Gastroesophageal sphincter (tissue), 4 donors: Measurements from ENCODE around the gene CNKSR3. TPM values are rescaled to one million over a fixed set of nuclear protein-coding genes. Genes with fewer than 3 reads are reported as not detected.

Experiments used
- ATAC-seq: fragments of 150-250 bp; one replicate; pipeline ENCODE4 v1.9.1; 2016; ENCODE audit warnings: mild to moderate bottlenecking, moderate library complexity
- H3K27ac ChIP-seq, 4 donors: fragments of 200-600 bp; sonication (generic) in 3 of 4; 1 replicate in 3 of 4; 2 replicates in 1 of 4; pipeline ENCODE4 v1.5.1; 2016 to 2019
- H3K27me3 ChIP-seq: fragments of 200-600 bp; sonication (generic); one replicate; pipeline ENCODE4 v1.5.1; 2019
- H3K36me3 ChIP-seq, 2 donors: fragments of 200-600 bp; sonication (generic); one replicate each; pipeline ENCODE4 v1.5.1; 2019; ENCODE audit warnings: control low read depth in 1 of 2
- H3K4me1 ChIP-seq, 3 donors: fragments of 200-600 bp; sonication (generic); 1 replicate in 2 of 3; 2 replicates in 1 of 3; pipeline ENCODE4 v1.5.1; 2016 to 2019; ENCODE audit warnings: control low read depth in 2 of 3
- H3K4me3 ChIP-seq, 2 donors: fragments of 200-600 bp; sonication (generic); one replicate each; pipeline ENCODE4 v1.5.1; 2019; ENCODE audit warnings: mild to moderate bottlenecking in 1 of 2, moderate library complexity in 1 of 2
- H3K9me3 ChIP-seq, 3 donors: fragments of 200-600 bp; sonication (generic); one replicate each; pipeline ENCODE4 v1.5.1; 2017 to 2019; ENCODE audit warnings: control low read depth in 2 of 3
- CTCF ChIP-seq, 4 experiments: fragments of 200-600 bp in 2 of 4; fragments of 450-650 bp in 2 of 4; sonication (generic) in 1 of 4; IDR thresholded peaks; one replicate each; pipeline ENCODE4 v1.5.1; 2017 to 2019; ENCODE audit warnings: antibody characterized with exemption in 4 of 4, mild to moderate bottlenecking in 2 of 4, moderate library complexity in 2 of 4
- EP300 ChIP-seq: sonication (generic); formaldehyde crosslinking; IDR thresholded peaks from one replicate; pipeline ENCODE4 v1.6.1; 2017; ENCODE audit warnings: antibody characterized with exemption, mild to moderate bottlenecking
- POLR2A ChIP-seq, 2 donors: fragments of 450-650 bp; IDR thresholded peaks; one replicate each; pipeline ENCODE4 v1.6.1; 2017; ENCODE audit warnings: antibody characterized with exemption in 2 of 2, mild to moderate bottlenecking in 2 of 2, moderate library complexity in 1 of 2
- POLR2AphosphoS5 ChIP-seq: sonication (generic); formaldehyde crosslinking; IDR thresholded peaks from one replicate; pipeline ENCODE4 v1.6.1; 2017; ENCODE audit warnings: antibody characterized with exemption
- WGBS, 2 donors: methylation state at CpG; one replicate each; pipeline ENCODE4 v1.1.5; 2018; ENCODE audit warnings: low coverage in 1 of 2; 5-methylcytosine and 5-hydroxymethylcytosine counted together
- total RNA-seq, 4 donors: library from RNA; depleted of rRNA; stranded (reverse); fragments of >200 nt; gene quantifications; one replicate each; pipeline ENCODE4 v1.1.0, GENCODE V29; 2016

The CNKSR3 gene
- total RNA-seq, 4 donors from 2014 or later, result 12.9 to 28.9 (median 16.0) TPM

GRCh38 chr6:154466139-154466538 lies 44.3 kb downstream of the CNKSR3 start:
- no peaks in the 10 kb centered on the region for H3K36me3 ChIP-seq
- H3K27me3 ChIP-seq, result no peaks in the 10 kb centered on the region
- H3K9me3 ChIP-seq, result no peaks in the 10 kb centered on the region
- peaks cover 0 to 12% (median 0%) of the 10 kb centered on the region in 3 donors for H3K4me1 ChIP-seq
- TF ChIP-seq POLR2AphosphoS5 (no peak), CTCF (IDR thresholded peaks at IDR 0.05) (no peak), EP300 (no peak), POLR2A (IDR thresholded peaks at IDR 0.05) (no peak)
- no peak for ATAC-seq
- WGBS, 2 donors, result 96 to 100% methylated on average over 2 to 3 of the region's 3 CpGs
- no peak overlapping the region for H3K4me3 ChIP-seq
- no peak overlapping the region for H3K27ac ChIP-seq

- H3K27ac ChIP-seq, result peak overlapping the region in 1 of 4 donors; percentile 12
- 65 to 76% methylated on average over 3 to 5 of the region's 7 CpGs for WGBS, 2 donors
- no peaks in the 10 kb centered on the region for H3K9me3 ChIP-seq
- no peak for ATAC-seq
- no peak overlapping the region for H3K4me3 ChIP-seq
- TF ChIP-seq POLR2AphosphoS5 (no peak), EP300 (no peak), CTCF (IDR thresholded peaks at IDR 0.05) (no peak), POLR2A (IDR thresholded peaks at IDR 0.05) (no peak)
- no peaks in the 10 kb centered on the region for H3K27me3 ChIP-seq
- no peaks in the 10 kb centered on the region for H3K36me3 ChIP-seq
- H3K4me1 ChIP-seq, result peaks cover 0 to 34% (median 6%) of the 10 kb centered on the region in 3 donors
Measured at GRCh38 chr6:154463573-154464419, 46.7 kb downstream of the CNKSR3 start.

- ATAC-seq, result no peak
- Histone ChIP-seq H3K27ac (peak overlapping the region in 1 of 4 donors; percentile 6), H3K4me1 (peaks cover 0 to 48% (median 15%) of the 10 kb centered on the region in 3 donors), H3K36me3 (no peaks in the 10 kb centered on the region), H3K27me3 (no peaks in the 10 kb centered on the region), H3K4me3 (no peak overlapping the region), H3K9me3 (no peaks in the 10 kb centered on the region)
- 80% methylated on average over 1 of the region's 5 CpGs for WGBS, 2 donors
- TF ChIP-seq POLR2A (IDR thresholded peaks at IDR 0.05) (no peak), POLR2AphosphoS5 (no peak), EP300 (no peak), CTCF (IDR thresholded peaks at IDR 0.05) (no peak)
Measured at GRCh38 chr6:154462425-154462824, 48.1 kb downstream of the CNKSR3 start.

GRCh38 chr6:154461348-154461747 lies 49.1 kb downstream of the CNKSR3 start:
- Histone ChIP-seq H3K4me3 (no peak overlapping the region), H3K9me3 (no peaks in the 10 kb centered on the region), H3K27me3 (no peaks in the 10 kb centered on the region), H3K36me3 (no peaks in the 10 kb centered on the region), H3K4me1 (peaks cover 0 to 56% (median 15%) of the 10 kb centered on the region in 3 donors), H3K27ac (no peak overlapping the region)
- no peak for TF ChIP-seq CTCF (IDR thresholded peaks at IDR 0.05)
- TF ChIP-seq POLR2AphosphoS5, result no peak
- no peak for TF ChIP-seq POLR2A (IDR thresholded peaks at IDR 0.05)
- TF ChIP-seq EP300, result no peak
- 83 to 88% methylated on average over 2 of the region's 2 CpGs for WGBS, 2 donors
- ATAC-seq, result no peak
